ACHN (cell line): ENCODE results near the gene PRKN.

Experiments used
- DNase-seq: peaks from one replicate; pipeline ENCODE4 v3.0.0-alpha.2; 2015
- in situ Hi-C: cut with HindIII; loops from 2 replicates; pipeline ENCODE4 v1.10.0; 2017; ENCODE audit warnings: low sequenced_read_pairs, low pct_ligation_motif_present, low pct_unique_long_range_greater_than_20kb

The PRKN gene

GRCh38 chr6:161494566-161494965 is 1233.0 kb downstream of the PRKN start:
- in situ Hi-C loops: no loop called here
- no peak for DNase-seq

DNA sequence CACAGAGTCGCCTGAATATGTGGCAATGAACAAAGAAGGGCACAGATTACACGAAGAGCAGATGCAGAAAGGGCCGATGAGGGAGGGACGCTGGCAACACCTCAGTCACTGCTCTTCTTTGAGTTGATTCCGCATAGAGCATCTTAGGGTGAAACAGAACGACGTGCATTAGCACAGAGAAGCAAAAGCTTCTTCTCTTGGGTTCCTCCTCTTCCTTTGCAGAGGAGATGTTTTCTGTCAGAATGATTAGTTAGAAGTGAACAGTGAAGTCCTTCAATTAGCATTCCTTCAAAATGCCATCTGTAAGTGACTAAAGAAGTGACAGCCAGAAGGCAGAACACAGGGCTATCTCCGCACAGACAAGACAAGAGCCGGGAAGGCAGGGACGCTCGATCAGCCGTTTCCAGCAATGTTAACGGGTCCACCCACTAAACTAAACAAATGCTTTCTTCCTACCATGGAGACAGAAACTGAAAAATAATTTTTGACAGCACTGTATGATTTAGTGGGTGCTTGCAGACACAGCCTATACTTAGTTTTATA is 1233.9 kb downstream of the PRKN start:
- no peak for DNase-seq
- in situ Hi-C loops: no loop called here

- DNase-seq: no peak
- in situ Hi-C loops: no loop called here
Observed at GRCh38 chr6:161489626-161490306, 1237.8 kb downstream of the PRKN start.

- DNase-seq: peak; percentile 8
- in situ Hi-C loops: no loop called here
Observed at GRCh38 chr6:161487694-161488093, 1239.9 kb downstream of the PRKN start.

DNA sequence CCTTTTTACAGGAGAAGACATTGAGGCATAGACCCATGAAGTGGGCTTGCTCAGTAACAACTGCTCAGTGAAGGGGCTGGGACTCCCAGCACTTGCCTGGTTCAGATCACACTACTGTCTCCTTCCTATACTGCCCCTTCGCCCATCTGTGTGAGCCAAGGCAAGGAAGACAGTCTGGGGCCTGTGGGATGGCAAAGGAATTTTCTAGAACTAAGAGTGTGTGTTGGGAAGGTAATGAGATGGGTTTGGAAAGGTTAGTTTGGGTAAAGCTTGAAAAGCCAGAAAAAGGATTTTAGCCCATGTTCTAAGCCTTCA is 1240.4 kb downstream of the PRKN start:
- no peak for DNase-seq
- in situ Hi-C loops: no loop called here

- in situ Hi-C loops: no loop called here
- peak; percentile 80 for DNase-seq
Observed at GRCh38 chr6:161486361-161487216, 1241.0 kb downstream of the PRKN start.

DNA sequence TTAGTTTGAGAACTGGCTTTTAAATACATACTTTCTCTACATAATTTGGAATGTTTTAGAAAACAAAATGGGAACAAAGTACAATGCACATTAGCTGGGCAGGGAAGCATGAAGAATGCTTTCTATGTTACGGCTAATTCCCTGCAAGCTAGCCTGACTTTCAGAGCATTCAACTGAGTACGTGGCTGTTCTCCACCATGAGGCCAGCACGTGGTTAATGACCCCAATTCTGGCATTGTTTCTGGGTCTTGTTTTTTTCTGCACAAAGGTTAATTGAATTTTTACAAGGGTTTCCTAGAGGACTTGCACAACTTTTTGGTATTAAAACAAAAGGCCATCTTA is 1245.1 kb downstream of the PRKN start:
- no peak for DNase-seq
- in situ Hi-C loops: no loop called here

DNA sequence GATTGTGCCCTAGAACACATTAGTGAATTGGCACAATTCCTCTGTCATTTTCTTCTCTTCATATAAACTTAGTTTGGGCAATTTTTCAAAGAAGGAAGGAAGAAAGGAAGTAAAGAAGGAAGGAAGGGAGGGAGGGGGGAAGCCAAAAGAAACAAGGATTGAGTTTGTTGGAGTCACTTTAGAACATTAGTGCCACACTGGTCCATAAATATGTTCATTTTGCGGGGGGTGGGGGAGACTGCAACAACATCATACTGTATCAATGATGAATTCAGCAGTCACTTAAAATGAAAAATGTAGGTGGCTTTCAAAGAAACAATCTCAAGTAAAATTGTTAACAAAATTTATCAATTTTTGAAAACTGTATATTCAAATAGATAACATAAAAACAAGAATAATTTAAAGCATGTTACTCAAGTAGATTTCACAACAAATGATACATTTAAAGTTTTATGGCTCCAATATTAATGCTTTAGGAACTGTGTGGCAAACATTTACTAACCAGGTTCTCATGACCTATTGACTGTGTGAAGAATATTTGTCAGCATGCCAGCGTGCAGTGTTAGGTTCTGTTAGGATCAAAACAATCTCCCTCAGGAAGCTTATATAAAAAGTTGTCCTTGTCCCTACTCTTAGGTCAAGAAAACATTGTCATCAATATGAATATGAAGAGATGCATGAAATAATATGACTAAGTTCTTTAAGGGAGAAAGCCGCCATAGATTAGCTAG is 1245.6 kb downstream of the PRKN start:
- no peak for DNase-seq

DNA sequence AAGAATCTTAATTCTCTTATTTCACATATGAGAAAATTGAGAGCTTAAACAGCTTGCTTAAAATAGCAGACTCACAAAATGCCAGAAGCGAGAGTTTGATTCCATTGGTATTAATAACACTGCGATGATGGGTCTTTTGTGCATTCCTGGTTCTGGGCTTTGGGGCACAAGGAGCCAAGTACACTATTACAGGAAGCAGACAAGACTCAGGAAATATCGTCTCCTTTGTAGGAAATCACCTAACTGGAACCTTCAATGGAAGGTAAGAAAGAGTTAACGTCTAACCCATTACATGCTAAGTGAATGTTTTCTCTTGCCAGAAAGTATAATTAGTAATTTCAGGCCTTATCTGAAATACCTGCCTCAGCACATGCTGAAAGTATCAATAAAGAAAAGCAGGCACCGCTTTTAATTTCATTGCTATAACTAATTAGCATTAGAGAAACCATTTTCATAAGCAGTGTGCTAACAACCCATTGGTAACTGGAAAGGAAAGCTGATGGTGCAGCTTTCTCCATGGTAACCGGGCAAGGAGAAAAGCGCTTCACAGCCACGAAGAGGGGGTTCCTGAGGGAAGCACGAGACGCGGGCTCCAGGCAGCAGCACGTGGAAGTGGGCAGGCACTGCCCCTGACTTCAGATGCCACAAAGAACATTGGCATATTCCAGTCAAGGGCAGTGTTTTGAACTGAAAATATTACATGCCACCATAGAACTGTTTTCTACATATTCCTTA is 1247.0 kb downstream of the PRKN start:
- in situ Hi-C loops: no loop called here

More for the DNA sequence above, 1245.6 kb downstream of the PRKN start:
- in situ Hi-C loops: no loop called here

GRCh38 chr6:161479376-161479775 is 1248.2 kb downstream of the PRKN start:
- no peak for DNase-seq
- in situ Hi-C loops: no loop called here

More for the DNA sequence above, 1247.0 kb downstream of the PRKN start:
- no peak for DNase-seq

DNA sequence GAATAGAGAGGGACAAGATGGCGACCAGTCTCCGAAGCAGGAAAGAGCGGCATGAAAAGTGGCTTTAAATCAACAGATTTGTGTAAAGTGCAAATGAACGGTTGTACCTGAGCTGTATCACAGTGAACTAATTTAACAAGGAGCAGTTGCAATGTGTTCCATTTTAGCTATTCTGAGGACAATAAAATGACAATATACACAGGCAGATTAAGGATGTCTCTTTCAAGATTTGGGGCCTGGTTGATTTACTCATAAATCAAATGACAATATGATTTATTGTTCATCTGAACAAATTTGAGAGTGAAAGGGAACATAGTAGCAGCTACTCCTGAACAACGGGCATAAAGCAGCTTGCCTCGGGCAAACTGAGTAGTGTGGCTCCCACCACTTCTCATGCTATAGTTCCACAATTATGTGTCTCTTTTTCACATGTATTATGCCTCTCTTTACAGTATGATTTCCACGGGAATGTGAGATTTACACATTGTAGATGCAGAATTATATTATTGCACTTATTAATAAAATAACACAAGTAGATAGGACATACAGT is 1249.6 kb downstream of the PRKN start:
- no peak for DNase-seq
- in situ Hi-C loops: no loop called here

DNA sequence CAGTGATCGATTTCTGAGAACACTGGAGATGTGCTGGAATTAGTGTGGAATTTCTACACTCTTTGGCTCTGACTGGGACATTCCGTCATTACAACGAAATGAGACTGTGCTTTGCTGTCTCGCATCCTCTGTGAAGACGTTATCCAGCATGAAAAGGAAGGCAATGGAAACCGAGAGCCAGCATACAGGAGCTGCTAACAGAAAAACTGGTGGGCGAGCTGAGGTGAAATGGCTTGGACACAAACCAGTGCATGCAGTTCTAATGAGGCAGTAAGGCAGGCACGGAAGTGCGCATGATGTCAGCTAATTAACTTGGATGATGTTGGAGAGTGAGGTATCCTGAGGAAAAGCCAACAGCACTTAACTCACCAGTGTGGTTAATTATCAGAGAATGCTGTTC is 1250.9 kb downstream of the PRKN start:
- no peak for DNase-seq
- in situ Hi-C loops: no loop called here

DNA sequence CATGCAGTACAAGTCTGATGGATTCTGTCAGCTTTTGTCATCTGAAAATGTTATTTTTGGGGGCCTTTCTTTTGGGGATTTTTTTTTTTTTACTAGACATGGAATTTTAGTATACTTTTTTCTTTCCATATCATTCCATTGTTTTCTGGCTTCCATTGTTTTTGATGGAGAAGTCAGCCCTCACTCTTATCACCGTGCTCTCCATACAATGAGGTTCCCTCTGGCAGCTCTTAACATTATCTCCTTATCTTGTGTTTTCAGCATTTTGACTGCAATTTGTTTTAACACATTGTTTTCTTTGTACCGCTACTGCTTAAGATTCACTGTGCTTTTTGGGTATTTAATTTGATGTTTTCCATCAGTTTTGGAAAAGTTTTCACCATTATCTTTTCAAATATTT is 1262.2 kb downstream of the PRKN start:
- in situ Hi-C loops: no loop called here
- no peak for DNase-seq

- DNase-seq: peak; percentile 11
- in situ Hi-C loops: no loop called here
Observed at GRCh38 chr6:161463071-161463470, 1264.5 kb downstream of the PRKN start.

DNA sequence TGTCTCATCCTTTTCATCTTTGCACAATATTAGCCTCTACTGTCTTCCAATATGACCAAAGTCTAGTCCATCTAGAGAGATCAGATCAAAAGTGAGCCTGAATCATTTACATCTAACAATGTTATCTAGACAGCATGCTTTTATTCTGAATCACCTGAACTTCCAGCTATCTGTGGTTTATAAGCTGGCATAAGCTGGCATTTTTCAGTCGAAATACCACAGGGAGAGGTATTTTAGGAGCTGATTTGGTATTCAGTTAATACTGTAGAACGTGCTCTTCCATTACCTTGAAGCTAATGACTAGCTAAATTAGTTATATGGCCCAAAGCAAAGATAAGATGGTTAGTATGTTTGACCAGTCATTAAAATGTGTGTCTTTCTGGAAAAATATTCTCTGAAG is 1265.4 kb downstream of the PRKN start:
- in situ Hi-C loops: no loop called here
- peak; percentile 86 for DNase-seq

DNA sequence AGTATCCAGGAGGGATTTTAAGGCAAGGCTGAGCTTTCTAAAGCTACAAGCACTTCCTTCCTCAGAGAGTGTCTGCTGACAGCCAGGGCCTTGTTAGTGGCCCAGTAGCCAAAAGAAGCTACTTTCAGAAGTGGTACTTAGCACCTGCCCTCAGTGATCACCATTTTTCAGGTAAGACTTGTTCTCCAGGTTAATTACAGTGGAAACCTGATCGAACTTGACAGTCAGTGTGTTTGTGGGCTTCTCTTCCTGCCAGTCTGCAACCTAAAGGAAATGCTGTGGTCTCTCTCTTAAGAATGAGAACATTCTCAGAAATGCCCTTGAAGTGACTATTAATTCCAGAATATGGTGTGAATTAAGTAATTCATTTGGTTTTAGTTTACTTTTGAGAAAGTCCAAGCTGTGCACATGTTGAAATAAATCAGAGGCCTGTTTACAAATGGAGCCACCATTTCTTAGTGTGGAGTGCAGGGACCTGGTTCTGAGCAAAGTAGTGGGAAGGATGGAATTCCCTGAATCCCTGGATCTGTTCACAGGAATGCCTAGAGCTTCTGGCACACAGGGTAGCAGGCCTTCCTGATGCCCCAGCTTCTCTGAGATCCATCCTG is 1268.5 kb downstream of the PRKN start:
- in situ Hi-C loops: no loop called here
- DNase-seq: no peak

- DNase-seq: no peak
- in situ Hi-C loops: no loop called here
Observed at GRCh38 chr6:161458201-161458951, 1269.2 kb downstream of the PRKN start.
